Measurements from ENCODE around the gene CRAMP1.
A peak's percentile ranks its signal among the peaks of the same experiment; 100 is the strongest.
"Not testable (repeated sequence)": the region's sequence is repeated elsewhere in the genome, so short reads cannot be mapped to it uniquely, and the experiment has no call there.

CRAMP1 gene

DNA sequence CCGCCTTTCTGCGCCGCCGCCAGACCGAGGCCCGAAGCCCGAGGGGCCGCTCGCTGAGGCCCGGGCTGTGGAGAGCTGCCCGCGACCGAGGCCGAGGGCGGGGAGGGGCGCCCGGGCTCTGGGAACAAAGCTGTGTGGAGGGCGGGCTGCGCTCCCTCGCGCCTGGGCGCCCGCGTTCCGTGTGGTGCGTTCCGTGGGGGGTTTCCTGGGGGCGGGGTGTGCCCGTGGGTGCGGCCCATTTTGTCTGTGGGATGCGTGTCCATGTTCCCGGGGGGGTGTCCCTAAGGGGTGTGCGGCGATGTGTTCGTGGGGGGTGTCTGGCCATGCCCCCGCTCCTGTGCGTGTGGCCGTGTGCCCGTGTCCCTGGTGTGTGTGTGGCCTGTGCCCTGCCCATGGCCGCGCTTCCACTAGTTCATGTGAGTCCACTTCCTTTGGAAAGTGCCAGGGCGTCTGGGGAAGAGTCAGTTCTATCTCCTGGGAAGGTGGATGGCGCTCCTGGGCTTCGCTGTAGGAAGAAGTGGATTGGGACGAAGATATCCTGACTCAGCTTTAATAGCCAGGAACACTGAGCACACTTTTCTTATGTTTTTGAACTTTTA is 66.4 kb downstream of the CRAMP1 start:
- DNase-seq (ENCODE audit: low read depth in 3 of 3, low spot score in 1 of 3): peak in 2 of 3 donors; percentile 7 to 43

DNA sequence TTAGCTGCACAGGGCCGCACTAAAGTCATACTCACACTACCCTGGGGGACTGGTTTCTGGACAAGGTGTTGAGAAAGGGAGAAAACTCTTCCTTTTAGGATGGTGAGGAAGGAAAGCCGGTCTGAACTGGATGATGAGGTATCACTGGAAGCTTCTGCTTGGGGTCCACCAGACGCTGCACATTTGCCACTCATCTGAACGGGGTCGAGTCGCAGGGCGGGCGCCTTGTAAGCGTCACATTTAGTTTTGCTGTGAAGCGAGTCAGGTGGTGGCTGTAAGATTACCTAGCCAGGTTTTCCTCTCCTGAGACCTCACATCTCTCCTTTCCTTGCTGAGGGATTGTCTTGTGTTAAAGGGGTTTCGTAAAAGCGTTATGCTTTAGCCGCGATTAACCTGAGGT is 68.2 kb downstream of the CRAMP1 start:
- DNase-seq (ENCODE audit: low read depth in 3 of 3, low spot score in 1 of 3): no peak

DNA sequence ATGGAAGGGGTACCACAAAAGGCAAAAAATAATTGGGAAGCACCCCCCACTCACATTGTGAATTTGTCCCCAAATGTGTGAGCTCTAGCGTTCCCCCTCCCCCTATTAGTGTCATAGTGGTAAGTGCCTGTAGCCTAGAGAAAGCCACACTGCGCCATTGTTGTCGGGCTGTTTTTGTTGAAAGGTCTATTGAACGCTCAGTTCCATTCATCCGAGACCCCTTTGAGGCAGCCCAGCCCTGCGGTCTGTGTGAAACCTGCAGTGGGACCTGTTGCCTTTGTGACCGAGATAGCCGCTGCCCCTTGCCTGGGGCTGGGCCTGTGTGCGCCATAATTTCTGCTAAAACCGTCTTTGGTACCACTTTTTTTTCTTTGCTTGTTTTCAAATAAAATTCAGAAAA is 68.9 kb downstream of the CRAMP1 start:
- no peak for DNase-seq (ENCODE audit: low read depth in 3 of 3, low spot score in 1 of 3)

DNA sequence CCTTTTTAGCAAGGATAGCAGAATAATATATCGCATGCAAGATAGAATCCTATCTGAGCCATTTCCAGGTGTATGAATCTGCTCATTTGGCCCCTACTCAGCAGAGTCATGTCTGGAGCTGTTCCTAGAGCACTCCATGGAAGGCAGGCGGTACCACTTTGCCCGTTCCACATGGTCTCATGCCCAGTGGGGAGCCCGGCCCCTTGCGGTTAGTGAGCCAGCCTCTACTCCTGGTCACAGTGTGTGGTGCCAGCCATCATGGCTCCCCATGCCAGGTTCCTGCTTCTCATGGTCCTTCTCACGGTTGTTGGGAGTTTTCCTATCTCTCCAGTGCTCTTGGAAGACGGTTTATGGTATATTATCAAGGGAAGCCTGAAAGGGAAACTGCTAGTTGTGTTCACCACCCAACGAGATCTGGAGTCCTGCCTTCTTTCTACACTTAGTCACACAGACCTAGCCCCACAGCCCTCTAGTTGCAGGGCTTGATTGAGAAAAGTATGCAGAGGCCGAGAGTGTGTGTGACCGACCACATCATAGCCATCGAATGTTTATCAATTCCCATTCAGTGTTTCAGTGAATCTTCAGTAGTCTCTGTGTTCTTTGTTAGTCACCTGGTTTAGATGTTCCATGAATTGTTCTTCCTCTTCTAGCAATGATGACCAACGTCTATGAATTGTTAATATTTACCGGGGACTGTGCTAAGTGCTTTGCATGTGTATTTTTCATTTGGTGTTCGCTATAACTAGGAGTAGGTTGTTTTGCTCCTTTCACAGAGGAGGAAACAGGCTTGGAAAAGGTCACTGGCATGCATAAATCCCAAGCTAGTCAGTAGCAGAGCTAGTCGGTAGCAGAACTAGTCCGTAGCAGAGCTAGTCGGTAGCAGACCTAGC is 75.5 kb downstream of the CRAMP1 start:
- no peak for DNase-seq (ENCODE audit: low read depth in 3 of 3, low spot score in 1 of 3)

DNA sequence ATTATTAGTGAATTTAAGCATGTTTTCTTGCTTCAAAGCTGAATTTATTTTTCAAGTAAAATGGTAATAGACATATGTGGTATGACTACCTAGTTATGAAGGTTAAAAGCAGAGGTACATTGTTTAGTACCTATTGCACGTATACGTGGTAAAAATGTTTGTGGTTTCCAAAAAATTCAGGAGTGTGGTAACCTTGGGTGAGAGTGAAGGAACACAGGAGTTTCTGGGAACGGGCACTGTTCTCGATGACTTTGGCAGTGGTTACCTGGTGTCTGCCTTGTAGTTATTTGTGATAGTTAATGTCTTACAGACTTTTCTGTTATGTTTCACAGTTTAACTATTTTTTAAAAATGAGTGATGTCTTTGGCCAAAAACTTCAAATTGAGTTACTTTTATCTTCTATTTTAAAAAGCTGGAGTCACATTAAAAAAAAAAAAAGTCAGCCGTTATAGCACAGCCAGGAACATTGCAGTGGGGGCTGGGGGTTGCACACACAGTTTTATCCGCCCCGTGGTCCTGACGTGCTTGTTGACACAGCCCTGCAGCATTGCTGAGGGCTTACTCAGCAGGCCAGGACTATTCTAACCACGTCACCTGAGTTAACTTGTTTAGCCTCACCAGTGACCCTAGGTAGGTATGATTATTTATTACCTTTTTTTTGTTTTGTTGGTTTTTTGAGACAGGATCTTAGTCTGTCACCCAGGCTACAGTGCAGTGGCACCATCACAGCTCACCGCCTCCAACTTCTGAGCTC is 76.8 kb downstream of the CRAMP1 start:
- no peak for DNase-seq (ENCODE audit: low read depth in 3 of 3, low spot score in 1 of 3)

DNA sequence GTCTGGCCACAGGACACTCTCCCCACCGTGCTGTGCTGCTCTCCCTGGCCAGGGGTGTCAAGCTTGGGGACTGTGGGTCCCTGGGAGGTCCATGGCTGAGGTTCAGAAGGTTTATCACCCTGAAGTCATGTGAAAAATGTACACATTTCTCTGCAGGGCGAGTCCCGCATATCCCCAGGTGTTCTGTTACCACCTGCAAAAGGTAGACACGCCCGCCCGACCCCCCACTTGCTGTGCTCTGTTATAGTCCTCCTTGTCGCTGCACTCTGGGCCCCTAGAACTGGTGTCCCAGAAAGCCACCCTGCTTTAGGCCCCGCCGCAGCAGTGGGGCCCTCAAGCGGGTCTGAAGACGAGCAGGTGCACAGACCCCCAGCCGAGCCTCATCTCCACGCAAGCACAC is 77.7 kb downstream of the CRAMP1 start:
- no peak for DNase-seq (ENCODE audit: low read depth in 3 of 3, low spot score in 1 of 3)

DNA sequence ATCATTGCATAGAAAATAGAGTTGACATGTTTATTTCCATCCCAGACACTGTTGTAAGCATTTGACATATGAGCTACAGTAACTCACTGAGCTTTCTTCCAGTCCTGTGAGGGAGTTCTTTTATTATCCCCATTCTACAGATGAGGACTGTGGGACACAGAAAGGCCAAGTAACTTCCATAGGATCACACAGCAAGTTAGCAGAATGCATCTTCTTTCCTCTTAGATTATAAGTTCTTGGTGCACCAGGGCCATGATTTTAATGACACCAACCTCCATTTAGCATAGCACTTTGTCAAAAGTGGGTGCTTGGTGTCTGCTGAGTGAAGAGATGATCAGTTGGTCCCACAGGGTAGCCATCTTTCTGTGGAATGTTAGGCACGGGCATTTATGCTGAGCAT is 78.7 kb downstream of the CRAMP1 start:
- DNase-seq (ENCODE audit: low read depth in 3 of 3, low spot score in 1 of 3): no peak

DNA sequence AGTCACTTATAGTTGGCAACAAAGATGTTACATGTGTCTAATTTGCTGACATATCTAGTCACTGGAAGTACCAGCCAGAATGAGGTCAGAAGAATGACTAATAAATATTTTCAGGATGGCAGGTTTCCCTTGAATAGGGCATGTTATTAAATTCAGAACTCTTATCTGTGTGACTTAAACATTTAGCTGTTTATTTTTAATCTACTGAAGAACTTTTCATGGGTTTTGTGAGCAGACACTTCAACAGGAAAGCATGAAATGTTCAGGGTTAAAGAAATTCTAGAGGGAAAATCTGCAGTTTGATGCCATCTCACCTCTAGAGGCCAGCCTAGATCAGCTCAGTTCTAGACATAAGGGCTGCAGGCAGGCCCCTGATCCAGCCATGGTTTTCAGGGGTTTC is 79.1 kb downstream of the CRAMP1 start:
- no peak for DNase-seq (ENCODE audit: low read depth in 3 of 3, low spot score in 1 of 3)

DNA sequence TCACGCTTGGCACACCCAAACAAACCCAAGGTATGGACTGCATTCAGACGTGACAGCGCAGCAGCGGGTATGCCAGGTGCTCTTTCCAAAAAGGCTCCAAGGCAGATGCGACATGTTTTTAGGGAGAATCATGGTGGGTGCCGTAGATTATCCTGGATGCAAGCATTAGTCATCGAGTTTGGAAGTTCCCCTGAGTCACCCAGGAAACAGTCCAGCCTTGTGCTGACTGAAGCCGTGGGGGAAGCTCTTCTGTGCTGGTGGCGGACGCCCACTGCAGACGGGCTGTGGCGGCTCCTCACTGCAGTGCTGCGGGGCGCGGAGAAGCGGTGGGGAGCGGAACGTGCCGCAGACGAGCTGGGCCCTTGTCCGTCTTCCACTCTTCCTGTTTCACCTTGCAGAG is 79.8 kb downstream of the CRAMP1 start:
- DNase-seq (ENCODE audit: low read depth in 3 of 3, low spot score in 1 of 3): no peak

DNA sequence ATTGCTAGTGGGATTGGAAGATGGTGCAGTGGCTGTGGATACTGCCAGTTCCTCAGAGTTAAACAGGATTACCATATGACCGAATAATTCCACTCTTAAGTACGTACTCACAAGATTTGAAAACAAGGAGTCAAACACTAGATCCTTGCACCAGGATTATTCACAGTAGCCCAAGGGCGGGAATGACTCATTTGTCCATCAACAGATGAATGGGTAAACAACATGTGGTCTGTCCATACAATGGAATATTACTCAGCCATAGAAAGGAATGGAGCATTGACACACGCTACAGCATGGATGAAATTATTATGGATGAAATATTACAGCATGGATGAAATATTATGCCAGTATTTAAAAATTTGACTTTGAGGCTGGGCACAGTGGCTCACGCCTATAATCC is 84.7 kb downstream of the CRAMP1 start:
- no peak for DNase-seq (ENCODE audit: low read depth in 3 of 3, low spot score in 1 of 3)

DNA sequence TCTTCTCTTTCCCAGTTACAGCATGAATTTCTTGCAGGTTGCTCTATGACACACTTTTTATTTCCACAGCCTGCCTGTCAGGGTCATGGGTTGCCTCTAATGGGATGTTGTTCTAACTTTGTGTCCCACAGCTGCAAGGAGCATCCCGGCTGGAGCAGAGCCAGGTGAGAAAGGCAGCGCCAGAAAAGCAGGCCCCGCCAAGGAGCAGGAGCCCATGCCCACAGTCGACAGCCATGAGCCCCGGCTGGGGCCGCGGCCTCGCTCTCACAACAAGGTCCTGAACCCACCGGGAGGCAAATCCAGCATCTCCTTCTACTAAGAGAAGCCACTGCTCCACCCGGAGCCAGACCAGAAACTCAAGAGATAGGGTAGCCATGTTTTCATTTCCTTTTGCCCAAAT is 86.5 kb downstream of the CRAMP1 start:
- no peak for DNase-seq (ENCODE audit: low read depth in 3 of 3, low spot score in 1 of 3)

DNA sequence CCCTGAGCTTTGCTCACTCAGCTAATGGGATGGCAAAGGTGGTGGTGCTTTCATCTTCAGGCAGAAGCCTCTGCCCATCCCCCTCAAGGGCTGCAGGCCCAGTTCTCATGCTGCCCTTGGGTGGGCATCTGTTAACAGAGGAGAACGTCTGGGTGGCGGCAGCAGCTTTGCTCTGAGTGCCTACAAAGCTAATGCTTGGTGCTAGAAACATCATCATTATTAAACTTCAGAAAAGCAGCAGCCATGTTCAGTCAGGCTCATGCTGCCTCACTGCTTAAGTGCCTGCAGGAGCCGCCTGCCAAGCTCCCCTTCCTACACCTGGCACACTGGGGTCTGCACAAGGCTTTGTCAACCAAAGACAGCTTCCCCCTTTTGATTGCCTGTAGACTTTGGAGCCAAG is 88.1 kb downstream of the CRAMP1 start:
- DNase-seq (ENCODE audit: low read depth in 3 of 3, low spot score in 1 of 3): no peak

DNA sequence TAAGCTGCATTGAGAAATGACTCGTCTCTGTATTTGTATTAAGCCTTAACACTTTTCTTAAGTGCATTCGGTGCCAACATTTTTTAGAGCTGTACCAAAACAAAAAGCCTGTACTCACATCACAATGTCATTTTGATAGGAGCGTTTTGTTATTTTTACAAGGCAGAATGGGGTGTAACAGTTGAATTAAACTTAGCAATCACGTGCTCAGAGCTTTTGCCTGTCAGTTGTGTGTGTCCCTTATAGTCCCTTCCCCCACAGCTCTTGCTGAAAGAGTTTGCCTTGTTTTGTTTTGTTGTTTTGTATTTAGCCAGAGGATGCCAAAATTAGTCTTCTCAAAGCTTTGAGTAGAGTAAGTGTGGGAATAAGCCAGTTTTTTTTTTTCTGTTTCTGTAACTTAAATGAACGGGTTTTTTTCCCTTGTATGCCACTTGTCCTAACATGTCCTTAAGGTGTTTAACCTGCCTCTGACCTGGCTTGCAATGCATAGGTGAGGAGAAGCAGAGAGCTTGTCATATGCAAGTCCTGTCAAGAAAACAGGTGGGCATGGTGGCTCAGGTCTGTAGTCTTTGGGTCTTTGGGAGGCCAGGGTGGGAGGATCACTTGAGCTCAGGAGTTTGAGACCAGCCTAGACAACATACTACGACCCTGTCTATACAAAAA is 89.2 kb downstream of the CRAMP1 start:
- no peak for DNase-seq (ENCODE audit: low read depth in 3 of 3, low spot score in 1 of 3)

DNA sequence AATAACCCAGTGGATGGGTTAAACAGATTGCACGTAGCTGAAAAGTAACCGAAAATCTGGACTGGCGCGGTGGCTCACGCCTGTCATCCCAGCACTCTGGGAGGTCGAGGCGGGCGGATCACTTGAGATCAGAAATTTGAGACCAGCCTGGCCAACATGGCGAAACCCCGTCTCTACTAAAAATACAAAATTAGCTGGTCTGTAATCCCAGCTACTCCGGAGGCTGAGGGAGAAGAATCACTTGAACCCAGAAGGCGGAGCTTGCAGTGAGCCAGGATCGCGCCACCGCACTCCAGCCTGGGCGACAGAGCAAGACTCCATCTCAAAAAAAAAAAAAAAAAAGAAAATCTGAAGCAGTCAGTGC is 93.1 kb downstream of the CRAMP1 start:
- DNase-seq (ENCODE audit: low read depth in 3 of 3, low spot score in 1 of 3): not testable (repeated sequence)

DNA sequence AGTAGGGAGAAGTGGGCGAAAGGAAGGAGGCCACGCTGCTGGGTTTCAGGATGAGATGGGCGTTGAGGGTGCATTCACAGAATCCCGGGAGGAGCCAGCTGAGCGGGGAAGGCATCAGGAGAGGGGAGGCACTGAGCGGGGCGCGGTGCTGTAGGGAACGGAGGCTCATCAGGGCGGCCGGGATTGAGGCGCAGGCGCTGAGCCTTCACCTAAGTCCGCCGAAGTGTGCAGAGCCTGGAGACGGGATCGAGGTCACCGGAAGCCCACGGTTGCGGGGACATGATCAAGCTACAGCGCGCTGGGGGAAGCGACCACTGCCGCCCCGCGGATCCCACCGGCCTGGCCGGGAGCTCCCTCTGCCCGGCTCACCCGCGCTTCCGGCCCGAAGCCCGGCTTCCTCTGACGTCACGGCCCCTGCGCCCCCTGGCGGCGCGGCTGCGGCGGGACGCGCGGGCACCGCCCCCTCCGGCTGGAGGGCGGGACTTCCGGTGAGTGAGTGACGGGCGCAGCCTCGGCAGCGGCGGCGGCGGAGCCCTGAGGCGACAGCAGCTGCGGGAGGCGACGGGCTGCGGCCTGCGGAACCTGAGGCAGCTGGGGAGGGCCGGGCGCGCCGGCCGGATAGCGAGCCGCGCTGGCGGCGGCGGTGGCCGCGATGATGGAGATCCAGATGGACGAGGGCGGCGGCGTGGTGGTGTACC is 93.7 kb downstream of the CRAMP1 start, which contains the start of gene MAPK8IP3:
Gene MAPK8IP3 (plus strand): TSS at position 508 of the 698 bp plus-strand sequence. CDS start 145 bp downstream, at position 653.
- peak; percentile 79 to 98 (median 94) for DNase-seq (ENCODE audit: low read depth in 3 of 3, low spot score in 1 of 3)

DNA sequence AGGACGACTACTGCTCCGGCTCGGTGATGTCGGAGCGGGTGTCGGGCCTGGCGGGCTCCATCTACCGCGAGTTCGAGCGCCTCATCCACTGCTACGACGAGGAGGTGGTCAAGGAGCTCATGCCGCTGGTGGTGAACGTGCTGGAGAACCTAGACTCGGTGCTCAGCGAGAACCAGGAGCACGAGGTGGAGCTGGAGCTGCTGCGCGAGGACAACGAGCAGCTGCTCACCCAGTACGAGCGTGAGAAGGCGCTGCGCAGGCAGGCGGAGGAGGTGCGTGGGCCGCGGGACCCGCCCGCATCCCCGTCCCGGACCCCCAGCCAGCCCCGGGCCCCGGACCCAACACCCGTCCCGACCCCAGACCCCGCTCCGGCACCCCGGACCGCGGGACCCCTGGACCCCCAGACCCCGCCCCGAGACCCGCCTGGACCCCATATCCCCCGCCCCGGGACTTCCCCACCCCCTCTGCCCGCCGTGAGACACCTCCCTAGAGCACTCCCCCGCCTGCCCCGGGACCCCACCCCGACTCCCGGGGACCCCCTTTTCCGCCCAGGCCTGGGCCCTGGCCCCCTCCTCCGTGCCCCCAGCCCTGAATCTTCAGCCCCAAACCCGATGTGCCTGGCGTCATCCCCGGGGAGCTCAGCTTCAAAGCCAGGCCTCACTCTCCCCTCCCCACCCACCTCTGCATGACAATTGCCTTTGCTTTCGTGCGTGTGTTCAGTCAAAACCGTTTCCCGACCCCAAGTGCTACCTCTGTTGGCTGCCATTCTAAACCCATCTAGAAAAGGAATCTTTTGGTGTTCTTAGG is 94.4 kb downstream of the CRAMP1 start:
- DNase-seq (ENCODE audit: low read depth in 3 of 3, low spot score in 1 of 3): peak in 2 of 3 donors; percentile 26 to 30

DNA sequence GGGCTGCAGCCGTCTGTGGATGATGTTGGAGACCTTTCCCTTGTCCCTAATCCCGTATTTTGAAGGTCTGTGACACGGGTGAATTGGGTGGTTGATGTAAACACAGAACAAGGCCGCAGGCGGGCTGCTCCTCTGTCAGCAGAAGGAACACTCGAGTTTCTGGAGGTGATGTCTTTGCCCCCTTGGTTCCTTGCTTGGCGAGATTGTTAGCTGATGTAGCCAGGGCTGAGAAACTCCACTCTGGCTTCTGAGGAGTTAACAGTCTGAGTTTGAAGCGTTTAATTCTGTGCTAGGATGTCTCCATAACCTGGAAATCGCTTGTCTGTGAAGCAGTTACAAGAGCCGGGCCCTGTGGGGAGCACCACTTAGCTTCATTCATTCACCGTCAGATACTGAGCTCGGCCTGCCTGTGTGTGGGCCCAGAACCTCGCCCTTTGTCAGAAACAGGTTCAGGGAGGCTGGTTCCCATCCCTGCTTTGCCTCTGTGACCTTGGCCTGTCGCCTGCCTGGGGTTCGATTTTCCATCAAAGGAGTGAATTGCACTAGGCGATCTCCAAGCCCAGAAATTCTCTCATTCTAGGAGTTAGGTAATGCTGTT is 95.1 kb downstream of the CRAMP1 start:
- DNase-seq (ENCODE audit: low read depth in 3 of 3, low spot score in 1 of 3): no peak

DNA sequence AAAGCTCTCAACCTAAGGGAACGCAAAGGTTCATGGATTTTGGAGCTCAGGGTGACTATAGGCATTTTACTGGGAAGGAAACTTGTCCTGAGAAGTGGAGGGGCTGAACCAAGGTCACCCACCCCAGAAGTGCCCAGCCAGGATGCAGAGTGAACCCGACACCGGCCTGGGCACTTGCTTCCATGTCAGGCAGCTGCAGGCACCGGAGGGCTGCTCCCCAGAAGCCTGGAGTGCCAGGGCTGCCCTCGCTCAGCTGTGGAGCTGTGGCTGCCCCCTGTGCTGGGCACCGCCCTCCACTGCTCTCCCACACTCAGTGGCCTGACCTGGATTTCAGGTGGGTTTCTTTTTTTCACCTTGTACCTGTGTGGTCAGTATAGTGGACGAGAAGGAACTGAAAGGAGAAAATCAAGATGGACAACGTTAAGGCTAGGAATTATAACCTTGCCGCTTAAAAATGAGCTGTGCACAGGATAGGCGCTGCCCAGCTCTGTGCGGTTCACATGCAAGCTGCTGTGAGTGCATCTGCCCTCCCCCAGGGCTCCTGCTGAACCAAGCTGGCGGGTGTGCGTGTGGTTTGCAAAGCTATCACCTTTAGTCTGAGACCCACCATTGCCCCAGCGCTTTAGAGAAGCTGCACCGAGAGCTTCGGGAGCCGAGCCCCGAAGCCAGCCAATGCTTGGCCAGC is 96.1 kb downstream of the CRAMP1 start:
- no peak for DNase-seq (ENCODE audit: low read depth in 3 of 3, low spot score in 1 of 3)

DNA sequence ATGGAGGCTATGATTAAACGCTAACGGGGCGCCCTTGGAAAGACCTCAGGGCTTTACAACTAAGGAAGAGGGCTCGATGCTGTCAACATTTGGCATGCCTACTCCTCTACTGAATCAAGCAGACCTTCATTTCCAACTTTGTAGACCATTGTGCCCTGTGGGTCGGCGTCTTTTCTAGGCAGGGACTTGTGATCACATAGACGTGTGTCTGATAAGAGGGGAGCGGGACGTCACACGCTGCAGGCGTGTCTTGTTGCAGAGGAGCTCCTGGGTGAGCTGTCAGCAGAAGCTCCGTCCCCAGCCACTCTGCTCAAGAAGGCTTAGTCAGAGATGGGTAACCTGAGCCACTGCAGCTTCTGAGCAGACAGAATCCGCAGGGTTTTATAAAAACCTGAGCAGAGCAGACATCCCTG is 96.6 kb downstream of the CRAMP1 start:
- no peak for DNase-seq (ENCODE audit: low read depth in 3 of 3, low spot score in 1 of 3)

Data from stimulated activated CD4-positive, alpha-beta T cell treated with anti-CD3 and anti-CD28 coated beads, TNF-alpha, amount 100 ng/mL, for 1 hour (primary cell).